ENCODE data around the gene C1QL4. TPM values are rescaled to one million over a fixed set of nuclear protein-coding genes. Genes with fewer than 3 reads are reported as not detected.
"Not testable (repeated sequence)": the region's sequence is repeated elsewhere in the genome, so short reads cannot be mapped to it uniquely, and the experiment has no call there.

C1QL4 gene
- under 1 TPM in 1 of 10 donors, not detected in 9; 0.10 TPM for polyA plus RNA-seq (ENCODE audit: insufficient read length in 10 of 10)
- long read RNA-seq, donor 1, result 0 reads
- long read RNA-seq, donor 2, result 0 reads
- long read RNA-seq, donor 3, result 0 reads
- long read RNA-seq, donor 4, result 0 reads
- long read RNA-seq, donor 5, result 0 reads
- long read RNA-seq, donor 6, result 0 reads
- long read RNA-seq, donor 7, result 0 reads
- long read RNA-seq, donor 8, result 0 reads
- long read RNA-seq, donor 9, result 0 reads

GRCh38 chr12:49336645-49337584 lies at the start of gene C1QL4:
Gene C1QL4, minus strand, starts transcription at chr12:49337188. Its CDS starts 711 bp downstream, at chr12:49336477.
- peak; percentile 53 to 89 (median 77) for DNase-seq

DNA sequence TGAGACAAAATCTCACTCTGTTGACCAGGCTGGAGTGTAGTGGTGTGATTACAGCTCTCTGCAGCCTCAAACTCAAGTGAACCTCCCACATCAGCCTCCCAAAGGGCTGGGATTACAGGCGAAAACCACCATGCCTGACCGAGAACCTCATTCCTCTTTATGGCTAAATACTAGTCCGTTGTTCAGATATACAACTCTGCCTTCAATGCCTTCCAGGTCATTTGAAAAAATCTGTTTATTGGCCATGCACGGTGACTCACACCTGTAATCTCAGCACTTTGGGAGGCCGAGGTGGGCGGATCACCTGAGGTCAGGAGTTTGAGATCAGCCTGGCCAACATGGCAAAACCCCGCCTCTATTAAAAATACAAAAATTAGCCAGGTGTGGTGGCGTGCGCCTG lies 43.2 kb upstream of the C1QL4 start:
- not testable (repeated sequence) for DNase-seq

DNA sequence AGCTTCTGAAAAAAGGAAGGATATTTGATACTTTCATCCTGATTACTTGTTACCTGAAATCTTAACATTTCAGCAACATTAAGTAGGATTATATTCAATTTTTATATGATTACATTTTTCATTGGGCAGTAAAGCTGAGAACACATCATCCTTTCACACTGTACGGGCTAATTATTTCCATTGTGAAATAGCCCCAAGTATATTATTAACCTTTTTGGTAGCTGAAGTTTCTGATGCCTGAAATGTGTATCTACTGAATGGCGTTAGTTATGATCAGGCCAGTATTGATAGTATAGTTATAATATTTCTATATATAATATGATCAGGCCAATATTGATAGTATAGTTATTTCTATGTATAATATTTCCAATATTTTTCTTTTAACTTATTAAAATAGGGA lies 40.4 kb upstream of the C1QL4 start:
- DNase-seq, result no peak

DNA sequence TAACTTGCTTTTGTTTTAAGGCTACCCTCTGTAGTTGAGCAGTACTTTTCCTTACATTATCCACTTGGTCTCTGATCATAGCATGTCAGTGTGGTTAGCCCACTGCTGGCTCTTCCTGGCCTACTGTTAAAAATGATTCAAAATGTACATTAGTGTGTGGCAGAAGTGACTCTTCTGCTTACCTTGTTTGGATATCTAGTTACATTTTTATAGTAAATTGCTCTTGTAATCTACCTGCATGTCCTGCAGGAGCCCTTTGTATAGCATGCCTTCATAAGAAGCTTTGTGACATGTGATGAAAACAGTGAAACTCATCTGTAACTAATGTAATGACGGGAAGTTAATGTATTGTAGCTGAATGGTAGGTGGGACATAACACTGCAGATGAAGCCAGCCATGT lies 38.4 kb upstream of the C1QL4 start:
- DNase-seq, result no peak

DNA sequence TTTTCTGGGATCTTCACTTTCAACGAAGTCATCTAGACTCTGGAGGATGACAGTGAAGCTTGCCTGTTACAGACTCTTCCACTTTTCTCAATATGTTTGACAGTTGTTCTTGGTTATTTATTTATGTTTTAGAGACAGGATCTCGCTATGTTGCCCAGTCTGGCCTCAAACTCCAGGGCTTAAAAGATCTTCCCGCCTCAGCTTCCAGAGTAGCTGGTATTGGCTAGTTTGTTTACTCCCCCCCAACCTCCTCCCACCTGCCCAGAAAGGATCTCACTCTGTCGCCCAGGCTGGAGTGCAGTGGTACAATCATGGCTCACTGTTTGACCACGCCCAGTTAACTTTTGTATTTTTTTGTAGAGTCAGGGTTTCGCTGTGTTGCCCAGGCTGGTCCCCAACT lies 33.6 kb upstream of the C1QL4 start:
- no peak for DNase-seq

GRCh38 chr12:49369411-49370145 lies 32.6 kb upstream of the C1QL4 start:
- peak in 2 of 3 donors; percentile 58 to 80 for DNase-seq

GRCh38 chr12:49368240-49368600 lies 31.2 kb upstream of the C1QL4 start:
- no peak for DNase-seq

DNA sequence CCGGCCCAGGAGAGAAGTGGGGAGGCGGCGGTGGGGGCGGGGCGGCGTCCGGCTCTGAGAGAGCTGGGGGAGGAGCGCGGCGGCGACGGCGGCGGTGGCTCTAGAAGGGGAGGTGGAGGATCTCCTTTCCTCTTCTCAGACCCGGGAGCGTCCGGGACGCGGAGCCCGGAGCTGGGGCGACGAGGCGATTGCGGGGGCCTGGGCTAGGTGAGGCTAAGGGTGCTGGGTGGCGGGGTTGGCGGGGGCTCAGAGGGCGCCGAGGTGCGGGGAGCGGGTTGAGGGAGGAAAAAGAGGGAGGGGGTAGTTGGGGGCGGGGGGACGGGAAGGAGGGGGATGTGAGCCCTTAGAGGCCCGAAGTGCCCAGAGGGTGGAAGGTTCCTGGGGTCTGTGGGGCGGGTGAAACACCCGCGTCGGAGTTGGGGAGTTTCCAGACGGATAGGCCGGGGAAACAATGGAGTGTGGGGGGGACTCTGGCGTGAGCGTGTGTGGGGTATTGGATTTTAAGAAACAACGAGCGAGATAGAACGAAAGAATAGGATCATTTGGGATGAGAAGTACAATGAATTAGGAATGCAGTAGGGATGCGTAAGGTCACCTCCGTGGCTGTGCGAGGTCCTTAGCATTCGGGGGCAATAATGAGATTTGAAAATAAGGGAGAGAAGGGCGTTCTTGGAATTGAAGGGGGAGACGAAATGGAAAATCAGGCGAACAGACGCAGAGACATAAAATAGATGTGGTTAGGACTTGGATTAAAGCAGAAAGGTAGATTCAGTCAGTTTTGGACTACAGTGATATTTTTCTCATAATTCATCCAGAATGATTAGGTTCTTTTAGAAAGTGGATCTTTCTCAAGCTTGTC lies 30.6 kb upstream of the C1QL4 start, which contains the start of gene SPATS2:
Gene SPATS2, plus strand, starts transcription at position 82 of the 859 bp plus-strand sequence. CDS start 93,551 bp downstream, outside the sequence.
- DNase-seq, result peak in 2 of 3 donors; percentile 62 to 85

- DNase-seq, result peak; percentile 96 to 98 (median 96)
Measured at GRCh38 chr12:49366652-49367380, 29.8 kb upstream of the C1QL4 start.

- DNase-seq, result no peak
Measured at GRCh38 chr12:49366096-49366651, 29.2 kb upstream of the C1QL4 start.

- no peak for DNase-seq
Measured at GRCh38 chr12:49365542-49365941, 28.6 kb upstream of the C1QL4 start.

- DNase-seq, result no peak
Measured at GRCh38 chr12:49364989-49365388, 28.0 kb upstream of the C1QL4 start.

- DNase-seq, result no peak
Measured at GRCh38 chr12:49362077-49362476, 25.1 kb upstream of the C1QL4 start.

GRCh38 chr12:49359671-49360070 lies 22.7 kb upstream of the C1QL4 start:
- no peak for DNase-seq

- DNase-seq, result peak; percentile 53 to 81 (median 74)
Measured at GRCh38 chr12:49358483-49359141, 21.6 kb upstream of the C1QL4 start.

- DNase-seq, result peak in 2 of 3 donors; percentile 30 to 55
Measured at GRCh38 chr12:49357103-49357678, 20.2 kb upstream of the C1QL4 start.

- no peak for DNase-seq
Measured at GRCh38 chr12:49355913-49356312, 18.9 kb upstream of the C1QL4 start.

DNA sequence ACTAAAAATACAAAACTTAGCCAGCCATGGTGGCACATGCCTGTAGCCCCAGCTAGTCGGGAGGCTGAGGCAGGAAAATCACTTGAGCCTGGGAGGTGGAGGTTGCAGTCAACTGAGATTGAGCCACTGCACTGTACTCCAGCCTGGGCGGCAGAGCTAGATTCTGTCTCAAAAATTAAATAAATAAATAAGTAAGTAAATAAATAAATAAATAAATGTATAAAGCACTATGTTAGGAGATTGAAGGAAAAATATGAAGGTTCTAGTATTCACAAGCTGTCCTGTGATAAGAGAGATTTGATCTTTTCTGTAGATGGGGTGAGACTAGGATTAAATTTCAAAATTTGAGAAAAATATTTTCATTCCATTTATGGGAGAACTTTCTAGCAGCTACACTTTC lies 15.4 kb upstream of the C1QL4 start:
- no peak for DNase-seq

- no peak for DNase-seq
Measured at GRCh38 chr12:49349266-49349665, 12.3 kb upstream of the C1QL4 start.
